Measurements from ENCODE around the gene ZNF564.

- TF ChIP-seq CTCF (IDR thresholded peaks at IDR 0.05) (no peak), POLR2A (IDR thresholded peaks at IDR 0.05) (no peak)
These were observed 45.2 kb upstream of the ZNF564 start for GRCh38 chr19:12596485-12596884.

Data from body of pancreas (tissue), 4 donors.